Ovary (tissue), 3 donors: Measurements from ENCODE around the gene JPH4.

Source experiments
- POLR2A ChIP-seq: fragments of 450-650 bp; IDR thresholded peaks from one replicate; pipeline ENCODE4 v1.6.1; 2017; ENCODE audit warnings: antibody characterized with exemption, mild to moderate bottlenecking, moderate library complexity
- TF ChIP-seq, protein P1 (sequence below), 3 donors: fragments of 450-650 bp in 2 of 3; fragments of 200-600 bp in 1 of 3; IDR thresholded peaks; one replicate each; pipeline versions ENCODE4 v1.5.1 to v1.8.0; 2016 to 2022; ENCODE audit warnings: antibody characterized with exemption in 3 of 3, mild to moderate bottlenecking in 1 of 3
- donor health status: DM: no; HTN: no; CAD: no.

DNA sequence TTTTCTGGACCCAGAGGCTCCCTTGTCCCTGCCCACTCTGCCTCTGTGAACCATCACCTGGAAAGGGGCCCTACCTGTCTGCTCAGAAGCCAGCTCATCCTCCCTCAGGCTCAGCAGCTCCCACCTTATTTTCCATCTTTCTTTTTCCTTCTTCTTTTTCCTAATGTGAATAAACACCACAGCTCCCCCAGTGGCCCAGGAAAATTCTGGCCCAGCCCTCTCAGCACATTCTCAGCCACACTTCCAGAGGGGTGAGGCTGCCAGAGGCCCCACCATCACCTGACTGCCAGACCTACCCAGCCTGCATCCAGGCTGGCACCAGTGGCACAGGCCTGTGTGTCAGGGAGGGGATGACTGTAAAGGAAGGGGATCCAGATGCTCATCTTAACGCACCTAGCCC, 50.0 kb downstream of the JPH4 start:
- TF ChIP-seq, protein P1, sequence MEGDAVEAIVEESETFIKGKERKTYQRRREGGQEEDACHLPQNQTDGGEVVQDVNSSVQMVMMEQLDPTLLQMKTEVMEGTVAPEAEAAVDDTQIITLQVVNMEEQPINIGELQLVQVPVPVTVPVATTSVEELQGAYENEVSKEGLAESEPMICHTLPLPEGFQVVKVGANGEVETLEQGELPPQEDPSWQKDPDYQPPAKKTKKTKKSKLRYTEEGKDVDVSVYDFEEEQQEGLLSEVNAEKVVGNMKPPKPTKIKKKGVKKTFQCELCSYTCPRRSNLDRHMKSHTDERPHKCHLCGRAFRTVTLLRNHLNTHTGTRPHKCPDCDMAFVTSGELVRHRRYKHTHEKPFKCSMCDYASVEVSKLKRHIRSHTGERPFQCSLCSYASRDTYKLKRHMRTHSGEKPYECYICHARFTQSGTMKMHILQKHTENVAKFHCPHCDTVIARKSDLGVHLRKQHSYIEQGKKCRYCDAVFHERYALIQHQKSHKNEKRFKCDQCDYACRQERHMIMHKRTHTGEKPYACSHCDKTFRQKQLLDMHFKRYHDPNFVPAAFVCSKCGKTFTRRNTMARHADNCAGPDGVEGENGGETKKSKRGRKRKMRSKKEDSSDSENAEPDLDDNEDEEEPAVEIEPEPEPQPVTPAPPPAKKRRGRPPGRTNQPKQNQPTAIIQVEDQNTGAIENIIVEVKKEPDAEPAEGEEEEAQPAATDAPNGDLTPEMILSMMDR (IDR thresholded peaks at IDR 0.05), result no peak
- TF ChIP-seq POLR2A, result no peak
